Stimulated activated CD4-positive, alpha-beta T cell treated with anti-CD3 and anti-CD28 coated beads, Interleukin-15, amount 100 ng/mL, for 24 hours (primary cell): Measurements from ENCODE around the gene RAPGEF5.
"Not testable (repeated sequence)": the region's sequence is repeated elsewhere in the genome, so short reads cannot be mapped to it uniquely, and the experiment has no call there.

Experiments used
- DNase-seq: peaks from one replicate; pipeline ENCODE4 v3.0.0-alpha.2; 2020

RAPGEF5 gene

GRCh38 chr7:22109761-22110160, 247.2 kb downstream of the RAPGEF5 start:
- peak; percentile 56 for DNase-seq

DNA sequence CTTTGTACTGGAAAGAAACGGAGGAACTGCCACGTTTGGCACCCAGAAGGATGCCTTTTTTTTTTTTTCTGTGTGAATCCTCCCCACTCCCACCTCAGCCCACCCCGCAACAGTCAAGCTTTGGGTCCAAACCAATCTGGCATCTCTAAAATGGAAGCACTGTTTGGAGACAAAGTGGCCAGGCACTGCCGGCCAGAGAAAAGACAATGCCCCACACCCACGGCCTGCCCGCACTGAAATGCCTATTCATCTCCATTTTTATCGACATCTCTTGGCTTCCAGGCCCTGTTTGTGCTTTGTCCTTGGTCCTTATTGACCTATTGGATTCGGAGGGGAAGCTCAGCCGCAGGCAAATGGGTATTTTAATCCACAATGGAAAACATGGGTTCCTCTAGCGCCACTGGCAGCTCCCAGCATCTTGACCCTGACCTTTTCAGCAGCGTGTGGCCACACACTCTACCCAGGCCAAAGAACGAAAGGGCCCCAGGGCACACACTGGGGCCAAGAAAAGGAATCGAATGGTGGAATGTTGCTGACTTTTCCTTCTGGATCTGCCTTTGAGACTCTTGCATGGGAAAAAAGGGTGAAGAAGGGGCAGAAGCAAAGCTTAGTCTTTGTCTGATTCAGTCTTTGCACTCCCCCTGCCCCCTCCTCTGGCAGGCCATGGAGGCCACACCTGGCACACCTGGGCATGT, 248.7 kb downstream of the RAPGEF5 start:
- no peak for DNase-seq

DNA sequence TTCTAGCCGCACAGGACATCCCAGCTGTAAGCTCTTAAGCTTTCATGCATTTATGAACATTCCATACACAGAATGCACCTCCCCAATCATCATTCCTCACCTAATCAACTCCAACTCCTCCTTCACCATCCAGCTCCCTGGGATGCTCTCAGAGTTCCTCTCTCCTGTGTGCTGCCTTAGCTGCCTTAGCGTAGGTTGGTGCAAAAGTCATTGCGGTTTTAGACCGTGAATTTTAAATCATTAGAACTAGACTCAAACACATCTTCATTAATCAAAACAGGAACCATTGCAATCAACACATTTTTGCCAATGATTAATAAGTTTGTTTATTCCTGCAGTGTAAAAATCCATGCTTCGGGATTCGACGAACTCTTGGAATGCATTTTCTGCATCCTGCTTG, 251.4 kb downstream of the RAPGEF5 start:
- no peak for DNase-seq

DNA sequence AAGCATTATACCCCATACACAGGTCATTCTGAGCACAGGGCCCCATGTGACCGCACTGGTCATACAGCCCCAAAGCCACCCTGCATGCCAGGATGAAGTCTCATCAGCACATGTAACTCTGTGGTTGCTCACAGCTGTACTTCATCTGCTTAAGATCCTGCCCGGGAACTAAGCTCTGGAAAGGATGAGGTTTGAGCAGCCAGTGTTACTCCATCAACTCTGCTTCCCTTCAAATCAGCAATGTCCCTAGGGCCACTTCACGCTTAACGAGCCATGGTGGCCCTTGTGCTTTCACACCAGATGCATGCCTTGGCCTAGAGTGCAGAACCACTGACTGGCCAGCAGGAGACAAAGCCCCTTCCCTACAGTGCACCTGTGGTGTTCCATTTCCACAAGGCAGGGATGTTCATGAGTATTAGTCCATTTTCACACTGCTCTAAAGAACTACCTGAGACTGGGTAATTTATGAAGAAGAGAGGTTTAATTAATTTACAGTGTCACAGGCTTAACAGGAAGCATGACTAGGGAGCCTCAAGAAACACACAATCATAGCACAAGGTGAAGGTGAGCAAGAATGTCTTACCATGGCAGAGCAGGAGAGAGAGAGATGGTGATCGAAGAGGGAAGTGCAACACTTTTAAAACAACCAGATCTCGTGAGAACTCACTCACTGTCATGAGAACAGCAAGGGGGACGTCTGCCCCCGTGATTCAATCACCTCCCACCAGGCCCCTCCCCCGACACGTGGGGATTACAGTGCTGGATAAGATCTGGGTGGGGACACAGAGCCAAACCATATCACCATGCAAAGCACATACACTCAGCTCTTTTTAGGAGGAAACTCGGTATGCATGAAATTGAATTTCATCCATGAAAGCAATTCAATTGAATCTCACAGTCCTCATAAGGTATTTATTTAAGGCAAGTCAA, 262.3 kb downstream of the RAPGEF5 start:
- DNase-seq: no peak

DNA sequence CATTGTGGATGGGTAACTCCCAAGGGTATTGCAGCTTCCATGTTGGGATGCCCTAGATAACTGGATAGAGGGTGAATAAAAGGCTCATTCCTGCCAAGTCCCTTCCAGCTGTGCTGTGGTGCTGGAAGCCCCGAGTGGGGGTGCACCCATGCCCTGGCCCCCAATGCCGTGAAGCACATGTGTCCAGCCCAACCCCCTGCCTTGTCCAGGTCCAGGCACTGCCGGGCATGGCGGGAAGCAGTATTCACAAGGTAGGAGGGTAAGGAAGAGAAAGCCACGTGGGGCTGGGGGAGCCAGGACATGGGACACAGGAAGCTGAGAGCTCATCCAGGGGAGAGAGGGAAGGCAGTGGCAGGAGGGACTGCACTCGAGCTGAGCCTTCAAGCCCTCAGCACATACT, 263.0 kb downstream of the RAPGEF5 start:
- DNase-seq: no peak

- no peak for DNase-seq
Observed at GRCh38 chr7:22093001-22093400, 264.0 kb downstream of the RAPGEF5 start.

GRCh38 chr7:22090958-22091525, 265.9 kb downstream of the RAPGEF5 start:
- DNase-seq: not testable (repeated sequence)

- no peak for DNase-seq
Observed at GRCh38 chr7:22090512-22090911, 266.4 kb downstream of the RAPGEF5 start.

DNA sequence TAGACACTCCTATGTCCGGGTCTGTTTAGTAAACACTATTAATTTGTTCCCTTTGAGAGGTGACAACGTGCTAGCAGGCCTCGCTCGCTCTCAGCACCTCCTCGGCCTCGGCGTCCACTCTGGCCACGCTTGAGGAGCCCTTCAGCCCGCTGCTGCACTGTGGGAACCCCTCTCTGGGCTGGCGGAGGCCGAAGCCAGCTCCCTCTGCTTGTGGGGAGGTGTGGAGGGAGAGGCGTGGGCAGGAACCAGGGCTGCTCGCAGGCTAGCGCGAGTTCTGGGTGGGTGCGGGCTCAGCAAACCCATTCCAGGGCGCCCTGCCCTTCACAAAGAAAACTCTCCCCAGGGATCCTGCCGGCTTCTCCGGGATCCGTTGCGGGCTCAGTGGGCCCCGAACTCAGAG, 266.8 kb downstream of the RAPGEF5 start:
- DNase-seq: no peak

DNA sequence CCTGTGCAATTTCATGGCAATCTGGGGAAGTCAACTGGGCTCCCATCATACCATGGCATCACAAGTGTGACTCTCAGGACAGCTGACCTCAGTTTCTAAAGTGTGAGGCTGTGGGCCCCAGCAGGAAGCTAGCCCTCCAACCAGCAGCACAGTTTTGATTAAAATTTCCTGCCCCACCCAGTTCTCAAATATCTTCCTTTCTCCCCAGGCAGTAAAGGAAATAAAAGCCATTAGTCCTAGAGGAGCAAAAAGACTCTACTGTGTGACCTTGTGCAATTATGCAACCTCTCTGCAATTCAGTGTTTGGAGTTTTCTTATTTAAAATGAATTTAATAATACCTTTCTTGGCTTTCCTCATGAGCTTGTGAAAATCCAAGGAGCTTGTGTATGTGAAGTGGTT, 268.1 kb downstream of the RAPGEF5 start:
- DNase-seq: no peak

DNA sequence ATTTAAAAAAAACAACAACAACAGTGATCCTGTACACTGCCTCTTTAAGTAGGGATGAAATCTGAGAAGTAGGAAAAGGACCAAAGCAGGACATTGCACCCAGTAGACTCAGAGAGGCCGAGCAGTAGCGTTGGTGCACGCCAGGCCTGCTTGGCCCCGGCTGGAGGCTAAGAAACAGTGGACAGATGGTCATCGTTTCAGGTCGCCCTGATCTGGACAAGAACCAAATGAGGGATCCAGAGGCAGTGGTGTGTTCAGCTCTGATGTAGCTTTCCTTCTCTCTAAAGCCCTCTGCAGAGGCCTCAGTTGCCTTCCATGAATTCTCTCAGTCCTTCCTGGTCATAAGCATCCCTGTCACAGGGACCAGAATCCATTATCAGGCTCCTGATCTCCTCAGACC, 269.1 kb downstream of the RAPGEF5 start:
- no peak for DNase-seq

DNA sequence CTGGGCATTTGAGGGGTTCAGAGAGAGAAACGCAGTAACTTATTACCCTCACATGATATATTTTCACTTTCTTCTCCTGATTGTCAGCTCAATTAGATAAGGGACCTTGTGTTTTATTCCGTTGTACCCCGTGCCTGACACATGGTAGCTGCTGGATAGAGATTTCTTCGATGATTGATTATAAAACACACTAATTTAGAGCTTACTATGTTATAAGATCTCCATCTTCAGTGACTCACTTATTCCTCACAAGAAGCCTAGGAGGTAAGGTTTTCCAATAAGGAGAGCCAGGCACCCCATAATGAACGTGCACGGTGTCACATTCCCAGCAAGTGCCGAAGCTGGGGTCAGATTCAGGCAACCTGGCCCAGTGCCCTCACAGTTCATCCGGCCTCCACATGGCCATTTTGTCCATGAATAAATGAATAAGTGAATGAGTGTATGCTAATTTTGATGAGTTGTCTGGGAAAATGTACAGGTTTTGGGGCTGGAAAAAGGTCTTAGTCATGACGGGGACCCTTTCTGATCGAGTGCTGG, 273.2 kb downstream of the RAPGEF5 start:
- DNase-seq: no peak

DNA sequence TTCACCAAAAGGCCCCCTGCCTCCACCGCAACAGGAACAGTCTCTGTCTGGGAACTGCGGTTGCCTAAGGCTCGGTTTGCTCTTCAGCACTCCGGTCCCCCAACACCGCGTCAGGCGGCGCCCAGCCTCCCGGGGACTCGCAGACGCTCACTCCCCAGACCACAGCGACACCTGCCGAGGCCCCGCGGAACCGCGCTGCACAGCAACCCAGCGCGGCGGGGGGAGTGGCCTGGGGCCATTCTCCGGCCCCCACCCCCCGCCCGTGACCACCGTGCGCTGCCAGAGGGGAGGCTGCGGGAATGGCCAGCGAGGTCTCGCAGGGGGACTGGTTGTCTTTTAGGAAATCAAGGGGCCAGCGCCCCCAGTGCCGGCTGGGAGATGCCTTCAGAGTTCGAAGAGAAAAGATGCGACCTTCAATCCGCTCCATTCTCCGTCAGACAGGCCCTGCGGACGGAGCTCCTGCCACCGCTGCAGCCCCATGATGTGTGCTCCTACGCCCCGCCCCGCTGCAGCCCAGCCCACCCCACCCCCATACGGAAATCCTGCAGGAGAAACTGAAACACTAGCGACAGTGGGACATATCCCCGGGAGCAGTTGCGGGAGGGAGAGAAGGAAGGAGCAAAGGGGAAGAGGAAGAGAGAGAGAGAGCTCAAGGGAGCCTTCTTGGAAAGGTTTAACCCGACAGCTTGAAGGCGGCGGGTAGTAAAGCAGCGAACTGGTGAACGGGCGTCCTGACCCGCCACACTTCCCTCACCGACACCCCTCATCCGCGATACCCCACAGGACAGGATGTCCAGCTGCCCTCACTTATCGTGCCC, 273.9 kb downstream of the RAPGEF5 start:
- DNase-seq: peak; percentile 90

- no peak for DNase-seq
Observed at GRCh38 chr7:22082553-22082885, 274.4 kb downstream of the RAPGEF5 start.

DNA sequence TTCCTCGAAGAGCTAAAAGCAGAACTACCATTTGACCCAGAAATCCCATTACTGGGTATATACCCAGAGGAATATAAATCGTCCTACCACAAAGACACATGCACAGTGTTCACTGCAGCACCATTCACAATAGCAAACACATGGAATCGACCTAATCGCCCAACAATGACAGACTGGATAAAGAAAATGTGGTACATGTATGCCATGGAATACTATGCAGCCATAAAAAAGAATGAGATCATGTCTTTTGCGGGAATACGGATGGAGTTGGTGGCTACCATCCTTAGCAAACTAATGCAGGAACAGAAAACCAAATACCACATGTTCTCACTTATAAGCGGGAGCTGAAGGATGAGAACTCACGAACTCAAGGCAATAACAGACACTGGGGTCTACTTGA, 276.7 kb downstream of the RAPGEF5 start:
- not testable (repeated sequence) for DNase-seq

- DNase-seq: not testable (repeated sequence)
Observed at GRCh38 chr7:22078872-22079271, 278.1 kb downstream of the RAPGEF5 start.

GRCh38 chr7:22075561-22075960, 281.4 kb downstream of the RAPGEF5 start:
- no peak for DNase-seq

- no peak for DNase-seq
Observed at GRCh38 chr7:22074897-22075296, 282.1 kb downstream of the RAPGEF5 start.
